ENCODE measurements around the gene HIP1. TPM values are rescaled to one million over a fixed set of nuclear protein-coding genes. Genes with fewer than 3 reads are reported as not detected.

The HIP1 gene
- total RNA-seq, 1 donor from 2014 or later, result 7.9 TPM

DNA sequence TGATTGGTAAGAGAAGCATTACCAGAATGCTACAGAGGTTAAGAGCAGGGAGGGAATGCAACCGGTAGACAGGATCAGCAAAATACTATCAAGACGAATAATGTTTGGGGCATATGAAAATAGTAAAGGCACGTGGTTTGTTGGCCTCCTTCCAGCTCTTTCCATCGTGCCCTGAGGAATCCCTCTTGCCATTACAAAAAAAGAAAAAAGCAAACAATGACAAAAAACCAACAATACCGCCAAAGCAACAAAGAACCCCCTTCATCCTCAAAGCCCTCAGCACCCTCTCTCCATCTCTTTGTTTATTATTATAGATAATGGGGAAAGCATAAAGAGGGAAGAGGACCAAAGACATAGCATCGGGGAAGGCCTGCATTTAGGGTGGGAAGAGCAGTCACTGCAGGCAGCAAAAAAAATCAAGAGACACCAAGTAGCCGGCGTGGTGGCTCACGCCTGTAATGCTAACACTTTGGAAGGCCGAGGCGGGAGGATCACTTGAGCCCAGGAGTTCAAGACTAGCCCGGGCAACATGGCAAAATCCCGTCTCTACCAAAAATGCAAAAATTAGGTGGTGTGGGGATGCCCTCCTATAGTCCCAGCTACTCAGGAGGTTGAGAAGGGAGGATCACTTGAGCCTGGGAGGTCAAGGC is 78.0 kb downstream of the HIP1 start:
- CTCF ChIA-PET, result no interaction called here
- no peak overlapping the region for H3K4me3 Mint-ChIP-seq
- H3K9me3 Mint-ChIP-seq, result no peaks in the 10 kb centered on the region
- DNase-seq (no peak), ATAC-seq (ENCODE audit: low read depth) (no peak)
- intact Hi-C loops (cut with micrococcal nuclease), result no loop called here
- POLR2A ChIA-PET, result interaction anchor here (0.5 to 3.7 kb wide), 3 partner anchors 79 to 108 kb away, joined by 3 to 49 read pairs (median 3); partner anchors contain the start of gene HIP1
- no peaks in the 10 kb centered on the region for H3K27me3 Mint-ChIP-seq
- H3K36me3 Mint-ChIP-seq (ENCODE audit: low read depth), result no peaks in the 10 kb centered on the region
- H3K27ac Mint-ChIP-seq, result no peak overlapping the region
- peaks cover 29% of the 10 kb centered on the region for H3K4me1 Mint-ChIP-seq
- TF ChIP-seq, protein P1, sequence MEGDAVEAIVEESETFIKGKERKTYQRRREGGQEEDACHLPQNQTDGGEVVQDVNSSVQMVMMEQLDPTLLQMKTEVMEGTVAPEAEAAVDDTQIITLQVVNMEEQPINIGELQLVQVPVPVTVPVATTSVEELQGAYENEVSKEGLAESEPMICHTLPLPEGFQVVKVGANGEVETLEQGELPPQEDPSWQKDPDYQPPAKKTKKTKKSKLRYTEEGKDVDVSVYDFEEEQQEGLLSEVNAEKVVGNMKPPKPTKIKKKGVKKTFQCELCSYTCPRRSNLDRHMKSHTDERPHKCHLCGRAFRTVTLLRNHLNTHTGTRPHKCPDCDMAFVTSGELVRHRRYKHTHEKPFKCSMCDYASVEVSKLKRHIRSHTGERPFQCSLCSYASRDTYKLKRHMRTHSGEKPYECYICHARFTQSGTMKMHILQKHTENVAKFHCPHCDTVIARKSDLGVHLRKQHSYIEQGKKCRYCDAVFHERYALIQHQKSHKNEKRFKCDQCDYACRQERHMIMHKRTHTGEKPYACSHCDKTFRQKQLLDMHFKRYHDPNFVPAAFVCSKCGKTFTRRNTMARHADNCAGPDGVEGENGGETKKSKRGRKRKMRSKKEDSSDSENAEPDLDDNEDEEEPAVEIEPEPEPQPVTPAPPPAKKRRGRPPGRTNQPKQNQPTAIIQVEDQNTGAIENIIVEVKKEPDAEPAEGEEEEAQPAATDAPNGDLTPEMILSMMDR (IDR thresholded peaks at IDR 0.05), result no peak

DNA sequence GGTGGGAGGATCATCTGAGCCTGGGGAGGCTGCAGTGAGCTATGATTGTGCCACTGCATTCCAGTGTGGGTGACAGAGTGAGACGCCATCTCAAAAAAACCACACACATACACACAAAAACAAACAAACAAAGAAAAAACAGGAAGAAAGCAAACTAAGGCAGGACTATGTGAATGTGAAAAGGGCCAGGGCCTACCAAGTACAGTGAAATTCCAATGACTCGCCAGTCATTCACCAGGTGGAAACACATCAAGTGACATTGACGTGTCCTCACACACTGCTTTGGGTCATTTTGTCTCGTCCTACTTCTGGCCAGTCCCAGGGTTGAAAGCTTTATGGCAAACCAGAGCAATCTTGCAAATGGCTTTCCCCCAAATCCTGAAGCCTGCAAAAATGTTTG is 79.9 kb downstream of the HIP1 start:
- no peaks in the 10 kb centered on the region for H3K9me3 Mint-ChIP-seq

DNA sequence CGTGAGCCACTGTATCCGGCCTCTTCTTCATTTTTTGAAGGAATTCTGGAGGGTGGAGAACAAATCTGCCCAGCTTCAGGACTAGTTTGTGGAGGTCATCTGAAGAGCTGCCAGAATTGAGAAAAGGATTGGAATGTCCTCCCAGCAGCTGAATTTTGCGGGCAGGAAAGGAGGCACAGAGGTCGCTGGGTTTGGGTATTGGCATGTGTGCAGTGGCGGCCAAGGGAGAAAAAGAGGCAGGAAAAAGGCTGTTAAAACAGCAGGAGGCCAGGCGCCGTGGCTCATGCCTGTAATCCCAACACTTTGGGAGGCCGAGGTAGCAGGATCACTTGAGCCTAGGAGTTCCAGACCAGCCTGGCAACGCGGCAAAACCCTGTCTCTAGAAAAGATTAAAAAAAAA is 80.4 kb downstream of the HIP1 start:
- ChIA-PET CTCF (no interaction called here), POLR2A (no interaction called here)
- DNase-seq (no peak), ATAC-seq (ENCODE audit: low read depth) (no peak)
- no peaks in the 10 kb centered on the region for H3K27me3 Mint-ChIP-seq
- no peaks in the 10 kb centered on the region for H3K36me3 Mint-ChIP-seq (ENCODE audit: low read depth)
- H3K9me3 Mint-ChIP-seq, result no peaks in the 10 kb centered on the region
- H3K4me3 Mint-ChIP-seq, result no peak overlapping the region
- H3K4me1 Mint-ChIP-seq, result peaks cover 24% of the 10 kb centered on the region
- H3K27ac Mint-ChIP-seq, result no peak overlapping the region
- TF ChIP-seq, protein P1 (IDR thresholded peaks at IDR 0.05), result no peak
- intact Hi-C loops (cut with micrococcal nuclease), result no loop called here

More for the DNA sequence above, 79.9 kb downstream of the HIP1 start:
- DNase-seq (no peak), ATAC-seq (ENCODE audit: low read depth) (no peak)
- H3K36me3 Mint-ChIP-seq (ENCODE audit: low read depth), result no peaks in the 10 kb centered on the region
- no peaks in the 10 kb centered on the region for H3K27me3 Mint-ChIP-seq
- H3K27ac Mint-ChIP-seq, result no peak overlapping the region
- intact Hi-C loops (cut with micrococcal nuclease), result no loop called here
- ChIA-PET CTCF (no interaction called here), POLR2A (no interaction called here)
- peaks cover 27% of the 10 kb centered on the region for H3K4me1 Mint-ChIP-seq
- TF ChIP-seq, protein P1 (IDR thresholded peaks at IDR 0.05), result no peak
- H3K4me3 Mint-ChIP-seq, result no peak overlapping the region

DNA sequence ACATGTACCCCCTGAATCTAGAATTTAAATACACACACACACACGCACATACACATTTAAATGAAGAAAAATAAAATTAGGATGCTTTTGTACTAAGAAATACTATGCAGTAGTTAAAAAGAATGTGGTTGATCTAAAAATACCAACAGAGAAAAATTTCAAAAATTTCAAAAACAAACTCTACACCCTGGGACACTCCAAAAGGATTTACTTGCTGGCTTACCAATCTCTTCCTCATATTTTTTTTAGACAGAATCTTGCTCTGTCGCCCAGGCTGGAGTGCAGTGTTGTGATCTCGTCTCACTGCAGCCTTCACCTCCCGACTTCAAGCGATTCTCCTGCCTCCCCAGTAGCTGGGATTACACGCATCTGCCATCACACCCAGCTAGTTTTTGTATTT is 80.9 kb downstream of the HIP1 start:
- Mint-ChIP-seq H3K9me3 (no peaks in the 10 kb centered on the region), H3K4me3 (no peak overlapping the region), H3K4me1 (peaks cover 19% of the 10 kb centered on the region), H3K27me3 (no peaks in the 10 kb centered on the region), H3K36me3 (ENCODE audit: low read depth) (no peaks in the 10 kb centered on the region), H3K27ac (no peak overlapping the region)
- POLR2A ChIA-PET, result no interaction called here
- no peak for DNase-seq
- CTCF ChIA-PET, result no interaction called here
- no peak for ATAC-seq (ENCODE audit: low read depth)
- TF ChIP-seq, protein P1 (IDR thresholded peaks at IDR 0.05), result no peak
- intact Hi-C loops (cut with micrococcal nuclease), result no loop called here

DNA sequence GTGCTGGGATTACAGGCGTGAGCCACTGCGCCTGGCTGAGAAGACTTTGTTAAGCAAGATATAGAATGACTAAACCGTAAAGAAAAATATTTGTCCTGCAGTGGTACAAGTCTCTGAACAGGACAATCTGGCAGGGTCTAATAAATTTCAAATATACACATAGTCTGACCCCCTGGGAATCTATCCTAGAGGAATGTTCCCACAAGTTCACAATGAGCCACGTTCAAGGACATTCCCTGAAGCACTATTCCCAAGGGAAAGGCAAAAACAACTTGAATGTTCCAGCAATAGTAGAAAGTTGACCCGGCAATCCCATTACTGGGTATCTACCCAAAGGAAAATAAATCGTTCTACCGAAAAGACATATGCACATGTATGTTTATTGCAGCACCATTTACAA is 82.0 kb downstream of the HIP1 start:
- Mint-ChIP-seq H3K27me3 (no peaks in the 10 kb centered on the region), H3K9me3 (no peaks in the 10 kb centered on the region), H3K4me1 (peaks cover 8% of the 10 kb centered on the region), H3K4me3 (no peak overlapping the region), H3K27ac (no peak overlapping the region), H3K36me3 (ENCODE audit: low read depth) (no peaks in the 10 kb centered on the region)
- ChIA-PET POLR2A (no interaction called here), CTCF (no interaction called here)
- TF ChIP-seq, protein P1 (IDR thresholded peaks at IDR 0.05), result no peak
- intact Hi-C loops (cut with micrococcal nuclease), result no loop called here
- DNase-seq, result no peak
- ATAC-seq (ENCODE audit: low read depth), result no peak
